K562 (cell line): ENCODE results near the gene HIPK1. TPM values are rescaled to one million over a fixed set of nuclear protein-coding genes. Genes with fewer than 3 reads are reported as not detected.

Source experiments
- BCLAF1 ChIP-seq, 2 experiments: fragments of 450-650 bp in 1 of 2; IDR thresholded peaks; 2 replicates each; pipeline ENCODE4 v1.6.1; 2011 to 2017; ENCODE audit warnings: low read depth in 2 of 2, antibody characterized with exemption in 1 of 2, borderline replicate concordance in 1 of 2, low read length in 1 of 2, mild to moderate bottlenecking in 1 of 2, mixed read lengths in 1 of 2; ENCODE audit not compliant: control insufficient read depth in 1 of 2
- KLF10 ChIP-seq: fragments of 250-450 bp; sonication (Bioruptor Pico); IDR thresholded peaks from 2 replicates; pipeline ENCODE4 v1.6.1; 2021; ENCODE audit warnings: matching md5 sums
- MTA3 ChIP-seq: fragments of 450-650 bp; formaldehyde crosslinking; IDR thresholded peaks from 2 replicates; pipeline ENCODE4 v1.6.1; 2017; ENCODE audit warnings: mild to moderate bottlenecking, borderline replicate concordance
- TRIM25 ChIP-seq: fragments of 450-650 bp; IDR thresholded peaks from 2 replicates; pipeline ENCODE4 v1.7.0; 2016; ENCODE audit warnings: borderline replicate concordance
- ZEB2 ChIP-seq: fragments of 450-650 bp; IDR thresholded peaks from 2 replicates; pipeline ENCODE4 v1.6.1; 2016
- ZNF511 ChIP-seq: sonication (generic); formaldehyde crosslinking; IDR thresholded peaks from 2 replicates; pipeline ENCODE4 v1.8.0; 2022; ENCODE audit warnings: mild to moderate bottlenecking, missing genetic modification reagents
- ZNF655 ChIP-seq: fragments of 250-450 bp; sonication (Bioruptor Pico); IDR thresholded peaks from 2 replicates; pipeline ENCODE4 v1.5.0; 2021
- polyA plus RNA-seq, 8 experiments: library from polyadenylated mRNA; depleted of rRNA in 4 of 8; stranded (reverse) in 5 of 8; unstranded in 3 of 8; fragments of >200 nt; fragmentation: Nextera tagmentation in 2 of 8; fragmentation: Illumina TruSeq in 1 of 8; extraction: Ambion mirVana in 2 of 8; extraction: Trizol in 1 of 8; gene quantifications; 2 replicates each; pipeline versions ENCODE4 v1.2.1 to v1.2.3, GENCODE V29; 2011 to 2014; ENCODE audit warnings: inconsistent platforms in 1 of 8, missing spikeins in 1 of 8
- total RNA-seq, 7 experiments: library from RNA; depleted of rRNA in 6 of 7; stranded (reverse); fragments of >200 nt in 6 of 7; fragmentation: Illumina TruSeq in 2 of 7; extraction: Trizol in 2 of 7; gene quantifications; 2 replicates each; pipeline versions ENCODE4 v1.2.1 to v1.2.3, GENCODE V29; 2011 to 2021; ENCODE audit warnings: low replicate concordance in 1 of 7

The HIPK1 gene
- total and polyA plus RNA-seq, 9 of the 15 experiments (the other 6 are each of a cell fraction or from before 2014, with no cell fraction given) = 10.0 to 57.9 (median 29.6) TPM

- TF ChIP-seq BCLAF1 (IDR thresholded peaks at IDR 0.05; ENCODE audit: borderline replicate concordance in 1 of 2, control insufficient read depth in 1 of 2, low read depth in 2 of 2, low read length in 1 of 2) (no peak), KLF10 (CRISPR knock-in tag) (no peak), MTA3 (no peak), TRIM25 (no peak), ZEB2 (no peak), ZNF511 (CRISPR knock-in tag) (no peak), ZNF655 (CRISPR knock-in tag) (no peak)
Measured at GRCh38 chr1:113922957-113923356, 6.2 kb upstream of the HIPK1 start (continued).
